IMR-90 (cell line): ENCODE data around the gene SCFD2.

ENCODE experiments used
- CHD1 ChIP-seq: IDR thresholded peaks from 2 replicates; pipeline ENCODE4 v1.6.1; 2012; ENCODE audit warnings: low read depth, low read length, improper control_type of control experiment
- MAFK ChIP-seq: IDR thresholded peaks from 2 replicates; pipeline ENCODE4 v1.6.1; 2012; ENCODE audit warnings: low read depth, low read length, improper control_type of control experiment
- POLR2A ChIP-seq: IDR thresholded peaks from 2 replicates; pipeline ENCODE4 v1.6.1; 2012; ENCODE audit warnings: mild to moderate bottlenecking, low read depth, low read length
- USF2 ChIP-seq: fragments of 150-350 bp; IDR thresholded peaks from 2 replicates; pipeline ENCODE4 v1.6.1; 2017; ENCODE audit warnings: mild to moderate bottlenecking, antibody characterized with exemption, low read length, low read depth
- TF ChIP-seq, protein P1 (sequence below): conservative IDR thresholded peaks from 2 replicates; pipeline ENCODE4 v1.5.1; 2012; ENCODE audit warnings: mild to moderate bottlenecking, low read depth, low read length, improper control_type of control experiment

DNA sequence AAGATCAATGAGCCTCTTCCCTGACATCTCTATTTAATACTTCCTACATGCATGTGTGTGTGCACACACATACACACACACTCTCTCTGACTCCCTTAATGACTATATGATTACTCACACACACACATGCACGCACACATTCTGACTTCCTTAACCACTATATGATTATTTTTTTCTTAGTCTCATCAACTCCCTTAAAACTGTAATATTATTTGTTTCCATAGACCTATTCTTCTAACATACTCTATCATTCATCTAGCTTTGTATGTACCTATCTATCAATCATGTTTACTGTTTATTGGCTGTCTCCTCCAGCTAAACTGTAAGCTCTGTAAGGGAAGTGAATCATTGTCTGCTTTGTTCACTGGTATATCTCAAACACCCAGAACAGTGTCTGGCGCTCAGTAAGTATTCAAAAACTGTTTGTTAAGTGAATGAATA is 267.2 kb downstream of the SCFD2 start:
- no peak for TF ChIP-seq USF2
- TF ChIP-seq, protein P1, sequence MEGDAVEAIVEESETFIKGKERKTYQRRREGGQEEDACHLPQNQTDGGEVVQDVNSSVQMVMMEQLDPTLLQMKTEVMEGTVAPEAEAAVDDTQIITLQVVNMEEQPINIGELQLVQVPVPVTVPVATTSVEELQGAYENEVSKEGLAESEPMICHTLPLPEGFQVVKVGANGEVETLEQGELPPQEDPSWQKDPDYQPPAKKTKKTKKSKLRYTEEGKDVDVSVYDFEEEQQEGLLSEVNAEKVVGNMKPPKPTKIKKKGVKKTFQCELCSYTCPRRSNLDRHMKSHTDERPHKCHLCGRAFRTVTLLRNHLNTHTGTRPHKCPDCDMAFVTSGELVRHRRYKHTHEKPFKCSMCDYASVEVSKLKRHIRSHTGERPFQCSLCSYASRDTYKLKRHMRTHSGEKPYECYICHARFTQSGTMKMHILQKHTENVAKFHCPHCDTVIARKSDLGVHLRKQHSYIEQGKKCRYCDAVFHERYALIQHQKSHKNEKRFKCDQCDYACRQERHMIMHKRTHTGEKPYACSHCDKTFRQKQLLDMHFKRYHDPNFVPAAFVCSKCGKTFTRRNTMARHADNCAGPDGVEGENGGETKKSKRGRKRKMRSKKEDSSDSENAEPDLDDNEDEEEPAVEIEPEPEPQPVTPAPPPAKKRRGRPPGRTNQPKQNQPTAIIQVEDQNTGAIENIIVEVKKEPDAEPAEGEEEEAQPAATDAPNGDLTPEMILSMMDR = no peak
- TF ChIP-seq POLR2A = no peak
- no peak for TF ChIP-seq CHD1
- TF ChIP-seq MAFK = no peak
